Globus pallidus (tissue), 1 donor: Measurements from ENCODE around the gene TXNRD2.

Source experiments
- DNase-seq: peaks from one replicate; pipeline ENCODE4 v3.0.0-alpha.2; 2015; ENCODE audit warnings: low spot score

The TXNRD2 gene

GRCh38 chr22:19941365-19942082, at the start of gene TXNRD2, which contains the start of gene COMT:
TSS of gene TXNRD2 (minus strand) at chr22:19941818. CDS start at chr22:19941803, 15 bp downstream.
TSS of gene COMT (plus strand) at chr22:19941772. CDS start at chr22:19962527, 20,755 bp downstream.
- DNase-seq, result peak; percentile 52

DNA sequence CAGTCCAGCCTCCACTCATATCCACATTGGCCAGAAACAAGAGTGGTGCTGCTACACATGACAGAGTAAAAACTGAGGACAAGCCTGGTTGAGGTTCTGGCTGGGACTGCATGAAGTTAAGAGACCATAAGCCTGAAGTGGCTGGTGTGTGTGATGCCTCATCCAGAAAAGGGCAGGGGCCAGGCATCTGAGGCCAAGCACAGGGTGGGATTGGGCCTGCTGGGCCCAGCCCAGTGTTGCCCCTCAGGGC, 49.7 kb upstream of the TXNRD2 start:
- no peak for DNase-seq

- DNase-seq, result no peak
These were observed 49.2 kb upstream of the TXNRD2 start for GRCh38 chr22:19990609-19991394.

DNA sequence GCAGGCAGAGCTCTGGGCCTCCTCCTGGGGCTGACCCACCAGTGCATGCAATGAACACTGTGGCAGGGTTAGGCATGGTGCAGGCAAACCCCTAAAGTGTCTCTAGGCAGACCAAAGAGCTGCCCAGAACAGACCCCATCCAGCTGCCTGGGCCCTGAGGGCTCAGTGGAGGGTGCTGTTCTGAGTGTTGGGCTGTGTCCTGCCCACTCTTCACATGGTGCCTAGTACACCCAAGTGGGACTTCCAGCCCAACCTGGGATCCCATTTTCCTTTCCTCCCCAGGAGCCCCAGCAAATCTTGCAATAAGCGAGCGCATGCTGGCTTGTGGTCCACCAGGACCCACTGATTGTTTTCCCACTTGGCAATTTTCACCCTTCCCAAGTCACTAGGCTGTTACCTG, 48.6 kb upstream of the TXNRD2 start:
- no peak for DNase-seq

DNA sequence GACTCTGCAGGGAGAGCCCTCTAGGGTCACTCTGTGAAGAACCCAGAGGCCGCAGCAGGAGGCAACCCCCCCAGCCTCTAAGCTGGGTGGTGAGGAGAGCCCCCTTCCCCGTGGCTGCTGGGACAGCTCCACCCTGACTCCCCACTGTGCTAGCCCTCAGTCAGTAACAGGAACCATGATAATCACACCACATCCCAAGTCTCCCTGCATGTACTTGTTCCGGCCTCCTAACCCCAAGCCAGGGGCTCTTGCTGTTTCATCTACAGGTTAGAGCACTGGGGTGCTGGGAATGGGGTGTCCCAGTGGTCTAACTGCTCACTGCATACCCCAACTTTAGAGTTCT, 48.1 kb upstream of the TXNRD2 start:
- DNase-seq, result no peak

GRCh38 chr22:19988965-19989724, 47.5 kb upstream of the TXNRD2 start:
- no peak for DNase-seq

DNA sequence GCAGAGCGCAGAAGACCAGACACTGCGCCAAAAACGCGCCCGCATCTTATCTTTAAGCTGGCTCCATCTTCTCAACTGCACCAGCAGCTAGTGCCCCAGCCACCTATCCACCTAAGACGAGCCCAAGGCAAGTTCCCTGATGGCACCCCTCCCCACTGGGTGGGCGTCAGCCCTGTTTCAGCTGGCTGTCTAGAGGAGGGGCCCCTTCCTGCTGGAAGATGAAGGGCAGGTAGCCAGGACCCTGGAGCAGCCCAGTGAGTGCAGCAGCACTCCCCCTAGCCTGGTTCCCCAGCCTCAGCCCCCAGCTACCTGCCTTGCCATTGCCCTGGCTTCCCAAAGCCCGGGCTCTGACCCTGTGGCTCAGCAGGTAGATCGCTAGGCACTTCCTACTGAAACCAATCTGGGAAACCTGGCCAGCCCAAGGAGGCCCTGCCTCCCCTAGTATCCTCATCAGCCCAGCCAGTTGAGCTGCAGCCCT, 46.8 kb upstream of the TXNRD2 start:
- DNase-seq, result no peak

- DNase-seq, result no peak
These were observed 46.0 kb upstream of the TXNRD2 start for GRCh38 chr22:19987394-19988306.

DNA sequence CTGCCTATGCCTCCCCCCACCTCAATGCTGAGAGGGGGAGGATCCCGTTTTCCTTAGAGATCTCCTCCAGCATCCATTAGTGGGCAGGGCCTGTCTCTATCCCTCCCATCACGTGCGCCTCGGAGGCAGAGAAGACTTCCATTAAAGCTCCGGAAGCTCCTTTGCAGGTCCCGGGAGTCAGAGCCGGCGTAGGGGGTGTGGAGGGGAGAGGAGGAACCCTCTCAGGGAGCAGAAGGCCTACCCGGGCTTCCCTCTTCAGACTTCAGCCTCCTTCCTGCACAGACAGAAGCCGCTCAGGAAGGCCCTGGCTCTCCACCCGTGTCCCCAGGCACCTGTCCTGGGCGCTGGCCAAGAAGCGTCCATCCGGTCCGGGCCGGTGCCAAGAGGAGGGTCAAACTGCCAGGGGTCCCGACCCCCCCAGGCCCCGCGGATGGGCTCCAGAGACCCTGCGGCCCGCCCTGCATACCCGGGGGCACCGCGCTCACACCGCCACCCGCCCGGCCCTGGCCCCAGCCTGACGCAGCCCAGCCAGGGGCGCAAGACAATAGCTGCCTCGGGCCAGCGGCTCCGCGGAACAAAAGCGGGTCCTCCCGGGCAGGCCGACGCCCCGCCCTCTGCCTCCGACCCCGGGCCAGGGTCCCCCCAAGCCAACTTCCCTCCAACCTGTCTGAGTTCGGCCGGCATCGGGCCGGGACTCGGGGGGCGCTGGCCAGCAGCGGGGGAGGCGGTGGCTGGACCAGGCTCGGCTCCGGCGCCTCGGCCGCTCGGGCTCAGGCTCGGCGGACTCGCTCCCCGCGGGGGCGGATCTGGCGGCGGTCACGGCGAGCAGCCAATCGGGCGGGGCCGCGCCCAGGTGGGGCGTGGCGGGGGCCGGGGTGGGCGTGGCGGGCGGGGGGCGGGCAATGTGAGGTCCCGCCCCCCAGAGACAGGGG, 45.1 kb upstream of the TXNRD2 start:
- no peak for DNase-seq

- no peak for DNase-seq
These were observed 44.4 kb upstream of the TXNRD2 start for GRCh38 chr22:19986011-19986409.

DNA sequence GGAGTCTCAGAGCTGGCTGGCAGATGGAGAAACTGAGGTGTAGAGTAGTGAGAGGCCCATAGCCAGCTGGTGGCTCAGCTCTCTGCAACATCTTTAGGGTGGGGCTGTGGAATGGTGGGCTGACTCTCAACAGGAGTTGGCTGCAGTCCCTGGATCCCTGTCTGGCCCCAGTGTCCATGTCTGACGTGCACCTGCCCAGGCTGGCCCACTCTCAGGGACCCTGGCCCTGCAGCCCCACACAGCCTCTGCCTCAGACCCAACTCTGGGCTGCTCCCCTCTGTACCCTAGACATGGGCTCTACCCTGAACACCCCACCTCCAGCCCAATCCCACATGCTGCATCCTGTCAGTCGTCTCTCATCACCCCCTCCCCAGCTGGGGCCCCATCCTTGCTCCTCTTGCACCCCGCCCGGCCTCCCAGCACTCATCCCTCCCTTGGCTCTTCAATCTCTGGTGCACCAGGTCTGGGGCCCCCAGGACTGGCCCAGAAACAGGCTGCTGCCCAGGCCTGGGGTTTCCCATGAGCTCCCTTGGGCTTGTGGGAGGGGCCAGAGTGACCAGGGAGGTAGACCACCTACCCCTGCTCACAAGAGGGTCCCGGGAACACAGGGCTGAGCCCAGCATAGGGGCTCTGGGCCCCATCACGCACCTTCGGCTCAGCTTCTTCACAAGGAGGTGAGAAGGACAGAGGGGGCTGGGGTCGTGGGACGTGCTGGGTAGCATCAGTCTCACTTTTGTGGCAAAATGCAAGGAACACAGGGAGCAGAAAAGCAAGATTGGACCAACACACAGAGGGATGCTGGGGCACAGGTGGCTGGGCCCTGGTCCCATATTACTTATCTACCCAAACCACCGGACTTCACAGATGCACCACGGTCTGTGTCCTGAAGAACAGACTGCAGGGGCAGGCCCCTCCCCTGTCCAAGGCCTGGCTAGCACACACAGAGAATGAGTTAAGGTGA, 43.5 kb upstream of the TXNRD2 start:
- DNase-seq, result no peak

DNA sequence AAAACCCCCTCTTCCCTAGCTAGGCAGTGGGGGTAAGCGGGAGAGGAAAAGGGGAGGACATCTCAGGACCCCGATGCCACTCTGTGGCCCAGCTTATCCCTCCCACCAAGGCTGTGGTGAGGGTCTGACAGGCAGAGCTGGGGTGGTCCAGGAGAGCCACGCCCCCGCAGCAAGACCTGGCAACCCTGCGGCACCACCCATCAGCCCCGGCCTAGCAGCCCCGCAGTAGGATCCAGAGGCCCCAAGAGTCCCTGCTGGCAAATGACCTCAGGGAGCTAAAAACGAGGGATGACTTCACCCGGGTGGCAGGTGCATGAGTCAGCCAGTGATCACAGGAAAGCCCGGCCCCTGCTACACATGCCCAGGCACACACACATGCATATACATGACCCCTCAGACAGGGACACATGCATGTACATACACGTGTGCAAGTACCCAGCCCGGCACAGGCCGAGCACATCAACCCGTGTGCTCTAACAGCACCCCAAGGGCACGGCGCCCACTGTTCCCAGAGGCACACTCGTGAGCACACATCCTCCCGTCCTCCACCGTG, 42.7 kb upstream of the TXNRD2 start:
- no peak for DNase-seq

- no peak for DNase-seq
These were observed 42.1 kb upstream of the TXNRD2 start for GRCh38 chr22:19983741-19984140.

DNA sequence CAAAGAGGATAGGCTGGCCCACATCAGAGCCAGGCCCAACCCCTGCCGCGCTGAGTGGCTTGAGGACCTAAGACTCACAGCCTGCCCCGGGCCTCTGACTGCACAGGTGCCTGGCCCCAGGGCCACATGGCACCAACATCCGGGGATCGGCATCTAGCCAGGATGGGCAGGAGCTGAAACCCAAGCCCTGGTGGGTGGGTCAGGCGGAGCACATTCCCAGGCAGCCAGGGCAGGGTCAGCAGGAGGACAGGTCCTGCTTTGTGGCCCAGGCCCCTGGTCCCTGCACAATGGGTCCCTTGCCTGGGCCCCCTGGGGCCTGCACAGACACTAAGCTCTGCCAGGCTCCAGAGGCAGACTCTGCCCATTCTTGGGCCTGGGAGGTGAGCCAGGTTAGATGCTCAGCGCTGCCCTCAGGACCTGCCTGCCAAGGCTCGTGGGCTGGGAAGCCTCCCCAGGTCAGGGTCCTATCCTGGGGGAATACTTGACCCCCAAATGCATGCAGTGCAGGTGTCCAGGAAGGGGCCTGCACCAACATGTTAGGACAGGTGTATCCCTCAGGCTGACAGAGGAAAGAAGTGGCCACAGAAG, 41.5 kb upstream of the TXNRD2 start:
- no peak for DNase-seq

DNA sequence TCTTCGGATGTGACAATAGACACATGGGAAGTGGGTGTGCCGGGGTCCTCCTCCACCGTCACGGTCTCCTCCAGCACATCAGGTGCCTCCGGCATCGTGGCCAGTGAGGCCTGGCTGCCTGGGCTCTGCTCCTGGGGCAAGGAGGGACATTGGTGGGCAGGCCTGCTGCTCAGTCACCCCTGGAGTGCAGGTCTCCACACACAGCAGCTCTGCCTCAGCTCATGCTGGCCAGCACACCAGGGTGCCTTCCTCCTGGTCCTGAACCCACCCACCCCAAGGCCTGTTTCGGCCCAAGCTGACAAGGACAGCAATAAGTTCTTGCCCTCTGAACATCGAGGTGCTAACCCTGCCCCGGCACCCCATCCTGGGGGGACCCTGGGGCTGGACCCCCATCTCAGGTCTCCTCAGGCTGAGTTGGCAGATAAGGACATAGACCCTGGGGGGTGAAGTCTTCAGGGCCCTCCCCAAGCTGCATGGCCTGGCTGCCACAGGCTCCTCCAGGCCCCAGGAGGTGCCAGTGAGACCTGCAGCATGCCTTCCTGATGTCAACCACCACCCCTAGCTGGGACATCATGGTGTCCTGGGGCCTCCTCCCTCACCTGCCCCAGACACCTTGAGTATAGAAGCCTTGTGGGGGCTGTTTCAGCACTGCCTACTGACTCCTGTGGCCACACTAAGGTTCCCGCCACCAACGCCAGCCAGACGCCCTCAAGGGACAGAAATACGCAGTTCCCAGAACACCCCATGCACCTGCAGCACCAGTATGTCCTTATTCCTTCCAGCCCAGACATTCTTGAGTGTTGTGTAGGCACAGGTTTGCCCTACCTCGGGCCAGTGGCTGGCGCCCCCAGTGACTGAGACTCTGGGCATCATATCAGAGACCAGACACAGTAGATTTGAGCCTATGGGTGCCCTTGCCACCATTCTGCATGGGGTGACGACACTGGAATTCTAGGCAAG, 40.6 kb upstream of the TXNRD2 start:
- DNase-seq, result no peak

DNA sequence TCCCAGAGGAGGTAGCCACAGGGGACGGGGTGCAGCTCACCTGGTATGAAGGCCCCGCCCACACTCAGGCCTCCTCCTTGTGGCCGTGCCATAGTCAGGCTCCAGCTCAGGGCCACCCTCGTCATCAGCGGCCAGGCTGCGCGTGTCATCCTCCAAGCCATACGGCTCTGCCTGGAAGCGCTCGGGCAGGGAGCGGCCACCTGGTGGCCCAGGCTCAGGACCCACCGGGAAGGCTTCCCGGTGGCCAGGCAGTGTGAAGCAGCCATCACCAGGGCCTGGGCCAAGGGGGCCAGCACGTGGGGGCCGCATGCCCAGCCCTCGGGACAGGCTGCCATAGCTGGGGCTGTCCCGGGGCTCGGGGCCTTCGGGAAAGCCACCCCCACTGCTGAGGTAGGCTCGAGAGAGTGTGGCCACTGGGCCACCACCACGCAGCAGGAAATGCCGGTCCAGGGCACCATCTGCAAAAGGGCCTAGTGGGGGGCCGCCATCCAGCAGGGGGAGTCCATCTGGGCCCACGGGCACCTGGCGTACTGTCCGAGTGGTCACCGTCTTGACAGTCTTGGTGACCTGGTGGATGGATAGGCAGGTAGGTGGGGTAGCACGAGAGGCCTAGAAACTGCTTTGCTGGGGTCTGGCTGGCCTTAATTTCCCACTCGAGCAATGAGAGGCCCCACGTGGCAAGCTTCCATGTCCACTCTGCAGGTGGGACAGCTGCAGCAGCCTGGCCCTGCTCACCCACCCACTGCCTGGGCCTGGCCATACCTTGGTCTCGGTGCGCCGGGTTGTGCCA, 39.7 kb upstream of the TXNRD2 start:
- DNase-seq, result no peak

GRCh38 chr22:19980766-19981165, 39.1 kb upstream of the TXNRD2 start:
- DNase-seq, result no peak
